OCI-LY7 (cell line): ENCODE results near the gene DBN1. TPM values are rescaled to one million over a fixed set of nuclear protein-coding genes. Genes with fewer than 3 reads are reported as not detected.

Source experiments
- BruUV-seq: library from RNA; stranded (reverse); fragments of 400-500 nt; replicated peaks from 2 replicates; lab custom pipeline; 2021; lab: Mats Ljungman, UMichigan
- CTCF ChIA-PET: fragments of 300-600 bp; sonication (Branson Sonifier 250); formaldehyde crosslinking; loops from one replicate; lab custom pipeline; 2022; ENCODE audit warnings: antibody characterized with exemption; ENCODE audit not compliant: unreplicated experiment; lab: Charles Lee
- POLR2A ChIA-PET: fragments of 300-600 bp; sonication (Branson Sonifier 250); formaldehyde crosslinking; loops from one replicate; lab custom pipeline; 2022; ENCODE audit warnings: antibody characterized with exemption; lab: Charles Lee
- DNase-seq: peaks from one replicate; pipeline ENCODE4 v3.0.0-alpha.2; 2015; ENCODE audit warnings: low spot score
- H2AFZ ChIP-seq: fragments of 200-600 bp; sonication (generic), shearing (Covaris generic); 2 replicates; pipeline ENCODE4 v1.6.1; 2014; ENCODE audit warnings: mild to moderate bottlenecking, antibody characterized with exemption, low read length, moderate library complexity
- H3K27ac ChIP-seq: fragments of 200-600 bp; sonication (generic); 2 replicates; pipeline ENCODE4 v1.5.1; 2014; ENCODE audit warnings: mixed run types, low read depth, mild to moderate bottlenecking, moderate library complexity, low read length, inconsistent platforms; ENCODE audit not compliant: poor library complexity, severe bottlenecking
- H3K36me3 ChIP-seq: fragments of 200-600 bp; sonication (generic); 2 replicates; pipeline ENCODE4 v1.6.1; 2014; ENCODE audit warnings: mild to moderate bottlenecking, antibody characterized with exemption, low read length, moderate library complexity, mixed read lengths; ENCODE audit not compliant: insufficient read depth
- H3K4me1 ChIP-seq: fragments of 200-600 bp; sonication (generic); 2 replicates; pipeline ENCODE4 v1.5.1; 2014; ENCODE audit warnings: mild to moderate bottlenecking, low read length; ENCODE audit not compliant: insufficient read depth, poor library complexity, severe bottlenecking
- H3K4me2 ChIP-seq: fragments of 200-600 bp; sonication (generic); 2 replicates; pipeline ENCODE4 v1.6.1; 2014; ENCODE audit warnings: mild to moderate bottlenecking, low read length
- H3K4me3 ChIP-seq: fragments of 200-600 bp; sonication (generic); 2 replicates; pipeline ENCODE4 v1.5.1; 2014; ENCODE audit warnings: mild to moderate bottlenecking, low read depth, low read length; ENCODE audit not compliant: poor library complexity, severe bottlenecking
- H3K79me2 ChIP-seq: fragments of 200-600 bp; sonication (generic); 2 replicates; pipeline ENCODE4 v1.6.1; 2016; ENCODE audit warnings: low read depth, mild to moderate bottlenecking, low read length, moderate library complexity, mixed read lengths; ENCODE audit not compliant: insufficient read depth
- H3K9me2 ChIP-seq: fragments of 200-600 bp; sonication (generic); 2 replicates; pipeline ENCODE4 v1.6.1; 2016; ENCODE audit warnings: mild to moderate bottlenecking, low read length, mixed read lengths; ENCODE audit not compliant: insufficient read depth
- H3K9me3 ChIP-seq: fragments of 200-600 bp; sonication (generic); 2 replicates; pipeline ENCODE4 v1.6.1; 2014; ENCODE audit warnings: mild to moderate bottlenecking, mixed run types, low read length, mixed read lengths
- H4K20me1 ChIP-seq: fragments of 200-600 bp; sonication (generic); 2 replicates; pipeline ENCODE4 v1.6.1; 2014; ENCODE audit warnings: mild to moderate bottlenecking, antibody characterized with exemption, low read length, moderate library complexity, mixed read lengths; ENCODE audit not compliant: insufficient read depth
- EZH2phosphoT487 ChIP-seq: fragments of 200-600 bp; sonication (generic); IDR thresholded peaks from 2 replicates; pipeline ENCODE4 v1.6.1; 2018; ENCODE audit warnings: low read depth, borderline replicate concordance, mild to moderate bottlenecking, mixed run types, antibody characterized with exemption, low read length, moderate library complexity, mixed read lengths
- intact Hi-C: fragments of 100-400 bp; cut with micrococcal nuclease; formaldehyde crosslinking; loops from one replicate; pipeline ENCODE4 v1.10.0; 2022; ENCODE audit not compliant: unreplicated experiment
- total RNA-seq, 2 experiments: library from RNA; depleted of rRNA in 1 of 2; stranded (reverse); fragments of >200 nt in 1 of 2; shearing (Covaris generic) in 1 of 2; gene quantifications; 2 replicates each; pipeline ENCODE4 v1.2.3, GENCODE V29; 2014 to 2022
- TF ChIP-seq, protein P1 (sequence below): fragments of 200-600 bp; sonication (generic); conservative IDR thresholded peaks from 2 replicates; pipeline ENCODE4 v1.5.1; 2014; ENCODE audit warnings: mild to moderate bottlenecking, antibody characterized with exemption, low read length, moderate library complexity, mixed read lengths

The DBN1 gene
- total RNA-seq, 2 experiments from 2014 or later, result 11.7 to 22.0 TPM

- no peak for TF ChIP-seq EZH2phosphoT487
- Histone ChIP-seq H3K4me2 (no peak overlapping the region), H3K36me3 (no peaks in the 10 kb centered on the region), H3K27ac (no peak overlapping the region), H3K79me2 (no peaks in the 10 kb centered on the region), H4K20me1 (peaks cover 8% of the 10 kb centered on the region), H3K9me3 (no peaks in the 10 kb centered on the region), H3K4me3 (no peak overlapping the region), H2AFZ (no peak overlapping the region), H3K9me2 (no peaks in the 10 kb centered on the region), H3K4me1 (peaks cover 27% of the 10 kb centered on the region)
- ChIA-PET CTCF (interaction anchor here (0.5 to 1.1 kb wide), 4 partner anchors 37 to 348 kb away, joined by 3 to 6 read pairs (median 4); no protein-coding TSS in a partner anchor), POLR2A (interaction anchor here (0.6 to 1.4 kb wide), 7 partner anchors 12 to 163 kb away, joined by 3 to 9 read pairs (median 4); partner anchors contain the start of gene PRR7)
- no peak for DNase-seq
- intact Hi-C loops, result loop anchor here (5.0 kb wide), 1 partner anchor 346 kb away; no protein-coding TSS in a partner anchor
- no TSS peak for BruUV-seq
These were observed 15.4 kb downstream of the DBN1 start for GRCh38 chr5:177457852-177458681.

DNA sequence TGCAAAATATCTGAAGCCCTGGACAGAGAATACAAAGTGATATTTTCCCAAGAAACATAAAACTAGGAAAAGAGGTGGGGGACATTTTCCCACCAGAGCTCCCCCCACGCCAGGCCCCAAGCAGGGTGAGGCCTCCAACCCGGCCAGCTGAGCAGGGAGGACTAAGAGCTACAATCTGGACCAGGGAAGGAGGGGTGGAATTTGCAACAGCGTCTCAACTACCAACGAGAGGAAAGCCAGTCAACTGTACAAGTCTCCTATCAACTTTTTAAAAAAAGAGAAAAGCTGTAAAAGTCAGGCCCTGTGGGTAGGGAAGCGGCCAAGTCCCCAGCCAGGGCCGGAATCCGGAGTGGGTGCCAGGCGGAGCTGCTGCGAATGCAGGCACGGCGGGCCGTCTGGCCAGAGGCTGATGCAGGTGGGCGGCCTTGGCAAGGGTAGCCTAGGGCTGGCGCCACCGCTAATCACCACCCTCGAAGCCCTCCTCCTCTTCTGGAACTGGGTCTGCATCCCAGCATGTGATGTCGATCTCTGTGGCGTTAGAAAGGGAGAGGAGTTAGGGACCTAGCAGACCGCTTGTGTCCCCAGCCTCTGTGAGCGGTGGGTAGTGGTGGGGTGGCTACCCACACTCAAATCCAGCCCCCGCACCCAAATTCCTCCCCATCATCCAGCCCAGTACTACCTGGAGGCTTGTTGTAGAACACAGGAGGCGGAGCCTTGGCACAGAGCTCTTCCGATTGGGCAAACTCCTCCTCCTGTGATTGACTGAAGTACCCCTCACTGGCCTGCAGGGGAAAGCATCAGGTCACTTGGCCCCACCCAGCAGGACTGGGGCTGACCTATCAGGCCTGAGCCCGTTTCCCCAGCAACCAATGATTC, 16.2 kb downstream of the DBN1 start:
- ChIA-PET POLR2A (interaction anchor here (0.6 to 1.4 kb wide), 7 partner anchors 11 to 163 kb away, joined by 3 to 9 read pairs (median 4); partner anchors contain the start of gene PRR7), CTCF (interaction anchor here (0.5 to 1.1 kb wide), 6 partner anchors 38 to 1074 kb away, joined by 3 to 6 read pairs (median 4); no protein-coding TSS in a partner anchor)
- DNase-seq, result peak; percentile 95
- no peak for TF ChIP-seq EZH2phosphoT487
- TF ChIP-seq, protein P1, sequence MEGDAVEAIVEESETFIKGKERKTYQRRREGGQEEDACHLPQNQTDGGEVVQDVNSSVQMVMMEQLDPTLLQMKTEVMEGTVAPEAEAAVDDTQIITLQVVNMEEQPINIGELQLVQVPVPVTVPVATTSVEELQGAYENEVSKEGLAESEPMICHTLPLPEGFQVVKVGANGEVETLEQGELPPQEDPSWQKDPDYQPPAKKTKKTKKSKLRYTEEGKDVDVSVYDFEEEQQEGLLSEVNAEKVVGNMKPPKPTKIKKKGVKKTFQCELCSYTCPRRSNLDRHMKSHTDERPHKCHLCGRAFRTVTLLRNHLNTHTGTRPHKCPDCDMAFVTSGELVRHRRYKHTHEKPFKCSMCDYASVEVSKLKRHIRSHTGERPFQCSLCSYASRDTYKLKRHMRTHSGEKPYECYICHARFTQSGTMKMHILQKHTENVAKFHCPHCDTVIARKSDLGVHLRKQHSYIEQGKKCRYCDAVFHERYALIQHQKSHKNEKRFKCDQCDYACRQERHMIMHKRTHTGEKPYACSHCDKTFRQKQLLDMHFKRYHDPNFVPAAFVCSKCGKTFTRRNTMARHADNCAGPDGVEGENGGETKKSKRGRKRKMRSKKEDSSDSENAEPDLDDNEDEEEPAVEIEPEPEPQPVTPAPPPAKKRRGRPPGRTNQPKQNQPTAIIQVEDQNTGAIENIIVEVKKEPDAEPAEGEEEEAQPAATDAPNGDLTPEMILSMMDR, result 0 out of 2 replicates have a peak, but pooled peaks have one; percentile 36
- Histone ChIP-seq H3K4me3 (peak overlapping the region; percentile 27), H3K9me2 (no peaks in the 10 kb centered on the region), H3K27ac (peak overlapping the region; percentile 90), H3K9me3 (no peaks in the 10 kb centered on the region), H2AFZ (no peak overlapping the region), H3K4me2 (peak overlapping the region; percentile 44), H3K79me2 (no peaks in the 10 kb centered on the region), H4K20me1 (peaks cover 8% of the 10 kb centered on the region), H3K36me3 (no peaks in the 10 kb centered on the region; the same call in 1 of the 2 replicates), H3K4me1 (peaks cover 27% of the 10 kb centered on the region)
- BruUV-seq, result no TSS peak
- intact Hi-C loops, result loop anchor here (1.0 to 5.0 kb wide), 2 partner anchors 31 to 345 kb away; partner anchors contain the start of gene GRK6

DNA sequence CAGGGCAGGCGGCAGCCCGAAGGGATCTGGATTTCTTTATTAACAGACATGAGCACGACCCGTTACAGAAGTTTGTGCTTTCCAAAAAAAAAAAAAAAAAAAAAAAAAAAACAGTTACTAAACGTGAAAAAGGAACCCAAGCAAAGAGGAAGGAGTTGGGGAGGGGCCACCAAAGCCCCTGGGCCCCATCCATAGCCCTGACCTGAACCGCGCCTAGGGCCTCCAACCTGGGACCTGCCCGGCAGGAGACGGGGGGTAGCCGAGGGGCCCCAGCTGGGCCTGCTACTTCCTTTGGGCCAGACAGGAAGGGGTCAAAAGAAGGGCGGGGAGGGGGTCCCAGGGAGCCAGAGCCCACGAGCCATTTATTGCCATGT, 16.9 kb downstream of the DBN1 start:
- TF ChIP-seq, protein P1, result peak; percentile 44; the same call in 1 of the 2 replicates
- no peak for TF ChIP-seq EZH2phosphoT487
- H4K20me1 ChIP-seq, result peaks cover 8% of the 10 kb centered on the region
- no peaks in the 10 kb centered on the region for H3K79me2 ChIP-seq
- H3K27ac ChIP-seq, result peak overlapping the region; percentile 90
- DNase-seq, result no peak
- H3K4me2 ChIP-seq, result peak overlapping the region; percentile 44
- no peaks in the 10 kb centered on the region for H3K9me3 ChIP-seq
- ChIA-PET POLR2A (no interaction called here), CTCF (no interaction called here)
- H3K4me1 ChIP-seq, result peaks cover 27% of the 10 kb centered on the region
- intact Hi-C loops, result loop anchor here (1.0 to 5.0 kb wide), 2 partner anchors 30 to 344 kb away; partner anchors contain the start of gene GRK6
- H3K9me2 ChIP-seq, result no peaks in the 10 kb centered on the region
- no TSS peak for BruUV-seq
- peak overlapping the region; percentile 27 for H3K4me3 ChIP-seq
- H2AFZ ChIP-seq, result no peak overlapping the region
- H3K36me3 ChIP-seq, result no peaks in the 10 kb centered on the region; the same call in 1 of the 2 replicates
